NCI-H774 (cell line): ENCODE data around the gene DBNDD1.
"Not testable (repeated sequence)": the region's sequence is repeated elsewhere in the genome, so short reads cannot be mapped to it uniquely, and the experiment has no call there.

ENCODE experiments used
- DNase-seq: peaks from one replicate; lab custom pipeline; 2025; lab: John Stamatoyannopoulos, UW

The DBNDD1 gene, protein sequence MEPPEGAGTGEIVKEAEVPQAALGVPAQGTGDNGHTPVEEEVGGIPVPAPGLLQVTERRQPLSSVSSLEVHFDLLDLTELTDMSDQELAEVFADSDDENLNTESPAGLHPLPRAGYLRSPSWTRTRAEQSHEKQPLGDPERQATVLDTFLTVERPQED

GRCh38 chr16:90018652-90019542, at the start of gene DBNDD1:
TSS of gene DBNDD1 (minus strand) at chr16:90019456. CDS start at chr16:90019341, 115 bp downstream.
- no peak for DNase-seq

DNA sequence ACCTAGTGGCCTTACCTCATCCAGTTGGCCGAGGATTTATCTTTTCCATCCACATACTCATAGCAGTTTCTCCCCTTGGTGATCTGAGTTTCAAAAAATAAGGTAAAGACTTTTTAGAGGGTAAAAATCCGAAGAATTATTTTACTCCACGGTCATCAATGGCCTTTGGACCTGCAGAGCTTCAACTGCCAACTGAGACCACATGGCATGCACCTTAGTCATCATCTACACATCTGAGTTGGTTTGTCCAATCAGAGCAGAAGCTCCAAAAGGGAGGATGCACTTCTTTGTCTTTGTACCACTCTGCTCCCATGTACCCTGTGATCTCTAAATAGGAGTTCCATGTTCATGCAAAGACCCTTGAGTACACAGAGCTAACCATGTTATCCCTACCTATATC, 42.2 kb upstream of the DBNDD1 start:
- no peak for DNase-seq

DNA sequence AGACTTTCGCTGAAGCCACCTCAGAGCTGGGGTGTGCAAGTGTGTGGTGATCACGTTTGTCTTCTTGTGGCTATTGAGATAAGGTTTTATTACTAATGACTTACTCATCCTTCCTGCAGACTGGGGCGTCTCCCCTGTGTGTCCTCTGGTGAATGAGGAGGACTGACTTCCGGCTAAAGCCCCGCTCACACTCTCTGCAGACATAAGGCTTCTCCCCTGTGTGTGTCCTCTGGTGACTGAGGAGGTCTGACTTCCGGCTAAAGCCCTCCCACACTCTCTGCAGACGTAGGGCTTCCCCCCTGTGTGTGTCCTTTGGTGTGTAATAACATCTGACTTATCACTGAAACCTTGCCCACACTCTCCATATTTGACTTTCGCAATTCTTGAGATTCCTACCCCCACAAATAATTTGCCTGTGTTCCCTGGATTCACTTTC, 38.5 kb upstream of the DBNDD1 start:
- DNase-seq = no peak

- DNase-seq = not testable (repeated sequence)
Measured at GRCh38 chr16:90056521-90056920, 37.3 kb upstream of the DBNDD1 start.

GRCh38 chr16:90055371-90055770, 36.1 kb upstream of the DBNDD1 start:
- DNase-seq = no peak

- no peak for DNase-seq
Measured at GRCh38 chr16:90054554-90054953, 35.3 kb upstream of the DBNDD1 start.

GRCh38 chr16:90053902-90054500, 34.7 kb upstream of the DBNDD1 start:
- no peak for DNase-seq

DNA sequence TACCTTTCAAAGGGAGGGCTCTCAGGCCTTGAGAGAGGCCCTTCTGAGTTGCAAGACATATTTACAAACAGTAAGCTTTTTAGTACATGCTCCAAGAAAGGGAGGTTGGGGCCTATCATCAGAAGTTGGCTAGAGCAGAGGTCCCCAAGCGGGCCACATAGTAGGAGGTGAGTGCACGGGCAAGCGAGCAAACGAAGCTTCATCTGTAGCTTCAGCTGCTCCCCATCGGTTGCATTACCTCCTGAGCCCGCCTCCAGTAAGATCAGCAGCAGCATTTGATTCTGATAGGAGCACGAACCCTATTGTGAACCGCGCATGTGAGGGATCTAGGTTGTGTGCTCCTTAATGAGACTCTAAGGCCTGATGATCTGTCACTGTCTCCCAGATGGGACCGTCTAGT, 31.7 kb upstream of the DBNDD1 start:
- no peak for DNase-seq

GRCh38 chr16:90048737-90049330, 29.6 kb upstream of the DBNDD1 start:
- DNase-seq = no peak

DNA sequence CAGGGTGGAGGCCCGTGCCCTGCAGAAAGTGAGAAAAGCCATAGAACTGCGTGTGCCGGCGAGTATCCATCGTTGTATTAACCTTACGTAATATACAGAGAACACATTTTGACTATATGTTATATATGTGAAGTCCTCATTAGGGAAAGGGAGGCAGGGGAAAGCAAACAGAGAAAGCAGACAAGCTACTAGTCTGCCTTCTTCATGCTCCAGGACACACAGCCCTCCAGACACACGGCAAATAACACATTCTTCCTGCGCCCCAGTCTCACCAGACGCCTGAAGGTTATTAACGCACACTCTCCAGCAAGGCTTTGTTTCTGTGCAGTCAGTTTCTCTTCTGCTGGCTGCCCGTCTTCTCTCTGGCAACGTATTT, 29.1 kb upstream of the DBNDD1 start:
- DNase-seq = no peak

DNA sequence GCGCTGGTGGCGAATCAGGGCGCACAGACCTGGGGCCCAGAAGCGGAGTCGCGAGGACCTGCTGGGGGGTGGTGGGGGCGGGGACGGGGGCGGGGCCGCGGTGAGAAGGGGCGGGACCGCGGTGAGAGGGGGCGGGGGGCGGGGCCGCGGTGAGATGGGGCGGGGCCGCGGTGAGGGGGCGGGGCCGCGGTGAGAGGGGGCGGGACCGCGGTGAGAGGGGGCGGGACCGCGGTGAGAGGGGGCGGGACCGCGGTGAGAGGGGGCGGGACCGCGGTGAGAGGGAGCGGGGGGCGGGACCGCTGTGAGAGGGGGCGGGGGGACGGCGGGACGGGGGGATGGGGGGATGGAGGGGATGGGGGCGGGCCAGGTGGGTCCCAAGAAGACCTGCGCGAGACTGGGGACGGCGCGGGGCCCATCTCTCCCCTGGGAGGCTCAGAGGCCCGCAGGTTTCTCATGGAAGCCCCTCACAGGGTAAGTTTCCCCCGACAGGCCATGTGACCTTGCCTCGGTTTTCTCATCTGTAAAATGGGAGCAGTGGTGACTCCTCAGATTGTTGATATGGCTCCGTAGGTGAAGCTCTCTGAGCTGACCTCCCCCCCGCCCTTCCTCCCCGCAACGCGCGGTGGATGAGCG, 28.6 kb upstream of the DBNDD1 start:
- no peak for DNase-seq

- no peak for DNase-seq
Measured at GRCh38 chr16:90046971-90047713, 27.9 kb upstream of the DBNDD1 start.

DNA sequence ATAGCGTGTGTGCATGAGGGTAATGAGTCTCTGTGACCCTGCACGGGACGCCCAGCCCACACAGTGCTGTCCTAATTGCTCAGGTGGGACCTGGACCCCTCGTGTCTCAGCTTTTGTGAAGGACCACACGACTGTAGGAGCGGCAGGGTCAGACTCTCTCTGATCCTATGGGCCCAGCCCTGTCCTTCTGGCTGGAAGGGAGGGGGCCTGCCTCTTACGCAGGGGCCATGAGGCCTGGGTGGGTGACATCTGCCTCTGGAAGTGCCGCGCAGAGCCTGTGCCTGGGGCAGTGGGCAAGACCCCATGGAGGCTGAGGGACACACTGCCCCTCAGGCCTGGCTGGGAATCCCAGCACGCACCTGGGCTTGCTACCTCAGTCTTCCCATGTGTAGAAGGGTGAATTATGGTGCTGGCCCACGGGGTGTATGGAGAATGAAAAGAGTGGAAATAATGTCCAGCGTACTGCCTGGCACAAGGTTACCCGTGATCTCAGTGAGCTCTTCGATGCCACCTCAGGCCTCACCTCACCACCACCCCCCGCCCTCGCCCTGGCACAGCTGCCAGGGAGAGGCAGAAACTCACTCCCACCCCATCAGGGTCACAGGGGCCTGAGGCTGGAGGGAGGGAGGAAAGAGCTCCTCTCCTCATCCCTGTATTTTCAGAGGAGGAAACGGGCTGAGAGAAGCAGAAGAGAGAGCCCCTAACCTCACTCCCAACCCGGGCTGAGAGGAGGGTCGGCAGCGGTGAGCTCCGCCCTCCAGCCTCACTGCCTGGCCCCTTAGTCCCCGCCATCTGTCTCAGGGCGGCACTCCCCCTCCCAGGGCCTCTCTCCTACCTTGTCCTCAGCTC, 27.1 kb upstream of the DBNDD1 start:
- DNase-seq = no peak

GRCh38 chr16:90044111-90044551, 24.9 kb upstream of the DBNDD1 start:
- no peak for DNase-seq

DNA sequence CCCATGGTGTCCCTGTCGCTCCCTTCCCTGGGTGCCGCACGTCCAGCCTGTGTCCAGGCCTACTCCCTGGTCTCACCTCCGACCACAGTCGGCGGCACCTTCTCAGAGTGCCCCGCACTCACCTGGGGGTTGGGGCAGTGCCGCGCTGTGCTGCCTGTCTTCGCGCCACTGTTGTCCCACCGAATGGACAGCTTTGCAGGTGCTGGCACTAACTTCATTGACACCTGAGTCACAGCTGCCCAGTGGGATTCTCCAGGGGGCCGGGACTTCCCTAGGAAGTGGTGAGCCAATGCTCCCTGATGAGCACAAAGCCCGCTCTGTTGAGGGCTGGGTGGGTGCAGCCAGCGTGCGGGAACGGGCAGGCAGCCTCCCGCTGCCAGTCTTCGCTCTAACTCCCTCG, 24.3 kb upstream of the DBNDD1 start:
- DNase-seq = no peak

- DNase-seq = no peak
Measured at GRCh38 chr16:90042946-90043514, 23.8 kb upstream of the DBNDD1 start.

DNA sequence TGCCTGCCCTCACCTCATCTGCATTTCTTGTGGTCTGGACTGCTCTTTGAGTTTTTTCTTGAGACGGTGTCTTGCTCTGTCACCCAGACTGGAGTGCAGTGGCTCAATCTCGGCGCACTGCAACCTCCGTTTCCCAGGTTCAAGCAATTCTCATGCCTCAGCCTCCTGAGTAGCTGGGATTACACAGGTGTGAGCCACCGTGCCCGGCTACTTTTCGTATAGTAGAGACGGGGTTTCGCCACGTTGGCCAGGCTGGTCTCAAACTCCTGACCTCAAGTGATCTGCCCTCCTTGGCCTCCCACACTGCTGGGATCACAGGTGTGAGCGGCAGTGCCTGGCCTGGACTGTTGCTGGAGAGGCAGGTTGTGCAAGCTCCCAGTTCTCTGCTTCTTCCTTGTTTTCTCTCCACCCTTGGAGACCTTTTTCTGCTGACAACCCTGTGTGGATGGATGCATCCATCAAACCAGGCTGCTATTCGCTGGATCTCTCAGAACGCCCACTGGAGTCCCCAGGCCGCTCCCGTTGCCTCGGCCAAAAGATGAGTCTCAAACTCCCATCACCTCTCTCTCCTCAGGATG, 22.7 kb upstream of the DBNDD1 start:
- DNase-seq = no peak

DNA sequence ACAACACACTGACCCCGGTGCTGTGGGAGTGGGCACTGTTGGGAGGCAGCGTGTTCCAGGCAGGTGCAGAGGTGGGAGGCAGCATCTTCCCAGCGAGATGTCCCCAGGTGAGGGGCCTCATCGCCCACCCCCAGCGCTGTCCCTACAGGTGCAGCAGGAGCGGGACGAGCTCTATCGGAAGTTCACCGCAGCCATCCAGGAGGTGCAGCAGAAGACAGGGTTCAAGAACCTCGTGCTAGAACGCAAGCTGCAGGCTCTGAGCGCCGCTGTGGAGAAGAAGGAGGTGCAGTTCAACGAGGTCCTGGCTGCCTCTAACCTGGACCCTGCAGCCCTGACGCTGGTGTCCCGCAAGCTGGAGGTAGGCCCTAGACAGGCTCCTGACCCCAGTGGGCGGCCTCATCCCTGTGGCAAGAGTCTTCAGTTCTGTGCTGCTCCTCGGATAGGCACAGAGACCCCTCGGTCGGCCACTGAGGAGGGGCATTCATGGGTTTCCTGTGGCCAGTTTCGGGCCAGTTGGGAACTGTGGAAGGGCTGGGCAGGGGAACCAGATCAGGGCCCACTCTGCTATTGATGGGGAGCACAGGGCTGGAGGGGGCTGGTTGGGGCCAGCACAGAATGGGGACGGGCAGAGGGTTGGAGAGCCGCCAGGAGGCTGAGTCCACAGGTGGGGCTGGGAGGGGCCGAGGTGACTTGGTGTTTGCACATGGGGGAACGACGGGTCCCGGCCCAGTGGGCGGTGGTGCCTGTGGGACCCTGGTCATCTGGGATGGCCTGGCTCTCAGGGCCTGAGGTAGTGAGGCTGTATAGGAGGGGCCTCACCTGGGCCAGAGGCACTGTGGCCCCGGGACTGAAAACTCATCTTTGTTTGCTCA, 21.1 kb upstream of the DBNDD1 start:
- no peak for DNase-seq

GRCh38 chr16:90037276-90037675, 18.0 kb upstream of the DBNDD1 start:
- DNase-seq = no peak
